Coronary artery (tissue), 2 donors: ENCODE measurements around the gene GABRR1.

Experiments
- DNase-seq: peaks from one replicate; pipeline ENCODE4 v3.0.0-alpha.2; 2017; ENCODE audit warnings: low spot score
- H3K27ac ChIP-seq, 2 donors: fragments of 200-600 bp; sonication (generic); one replicate each; pipeline ENCODE4 v1.5.1; 2016 to 2019
- H3K4me3 ChIP-seq: fragments of 200-600 bp; sonication (generic); 2 replicates; pipeline ENCODE4 v1.5.1; 2016; ENCODE audit warnings: mild to moderate bottlenecking, moderate library complexity
- TF ChIP-seq, protein P1 (sequence below): fragments of 200-600 bp; sonication (generic); IDR thresholded peaks from one replicate; pipeline ENCODE4 v1.5.1; 2019; ENCODE audit warnings: antibody characterized with exemption

GABRR1 gene

DNA sequence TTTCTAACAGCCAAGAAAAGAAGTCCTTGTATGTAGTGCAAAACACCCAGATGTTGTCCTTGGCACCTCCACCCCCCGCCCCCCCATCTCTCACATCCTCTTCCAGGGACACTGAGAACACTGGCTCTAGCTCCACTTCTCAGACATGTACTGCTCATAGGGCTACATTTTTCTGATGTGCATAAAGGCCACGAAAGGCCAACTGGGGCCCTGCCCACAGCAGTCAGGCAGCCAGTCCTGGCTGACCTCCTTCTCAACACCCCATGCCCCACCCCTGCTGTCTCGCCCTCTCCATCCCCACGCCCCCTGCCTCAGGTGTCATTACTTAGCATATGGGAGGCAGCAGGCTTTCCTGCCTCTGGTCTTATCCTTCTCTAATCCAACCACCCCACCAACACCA lies 11.3 kb downstream of the GABRR1 start:
- no peak overlapping the region for H3K4me3 ChIP-seq
- TF ChIP-seq, protein P1, sequence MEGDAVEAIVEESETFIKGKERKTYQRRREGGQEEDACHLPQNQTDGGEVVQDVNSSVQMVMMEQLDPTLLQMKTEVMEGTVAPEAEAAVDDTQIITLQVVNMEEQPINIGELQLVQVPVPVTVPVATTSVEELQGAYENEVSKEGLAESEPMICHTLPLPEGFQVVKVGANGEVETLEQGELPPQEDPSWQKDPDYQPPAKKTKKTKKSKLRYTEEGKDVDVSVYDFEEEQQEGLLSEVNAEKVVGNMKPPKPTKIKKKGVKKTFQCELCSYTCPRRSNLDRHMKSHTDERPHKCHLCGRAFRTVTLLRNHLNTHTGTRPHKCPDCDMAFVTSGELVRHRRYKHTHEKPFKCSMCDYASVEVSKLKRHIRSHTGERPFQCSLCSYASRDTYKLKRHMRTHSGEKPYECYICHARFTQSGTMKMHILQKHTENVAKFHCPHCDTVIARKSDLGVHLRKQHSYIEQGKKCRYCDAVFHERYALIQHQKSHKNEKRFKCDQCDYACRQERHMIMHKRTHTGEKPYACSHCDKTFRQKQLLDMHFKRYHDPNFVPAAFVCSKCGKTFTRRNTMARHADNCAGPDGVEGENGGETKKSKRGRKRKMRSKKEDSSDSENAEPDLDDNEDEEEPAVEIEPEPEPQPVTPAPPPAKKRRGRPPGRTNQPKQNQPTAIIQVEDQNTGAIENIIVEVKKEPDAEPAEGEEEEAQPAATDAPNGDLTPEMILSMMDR: no peak
- no peak overlapping the region for H3K27ac ChIP-seq
- no peak for DNase-seq

DNA sequence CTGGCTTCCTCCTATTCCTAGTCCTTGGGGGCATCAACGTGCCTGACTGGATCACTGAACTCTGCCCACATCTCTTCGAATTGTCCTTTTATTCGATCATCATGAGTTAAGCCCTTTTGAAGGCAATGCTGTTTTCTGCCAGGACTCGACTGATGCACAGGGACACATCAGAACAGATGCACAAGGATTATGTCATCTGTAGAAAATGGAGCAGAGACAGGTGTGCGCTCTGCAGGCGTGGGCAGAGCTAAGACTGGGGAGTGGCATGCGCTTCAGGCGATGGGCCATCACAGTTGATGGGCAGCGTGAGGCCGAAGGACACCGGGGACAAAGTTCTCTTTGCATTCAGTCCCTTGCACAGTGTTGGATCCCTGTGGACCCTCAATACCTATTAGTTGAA lies 13.1 kb downstream of the GABRR1 start:
- TF ChIP-seq, protein P1: no peak
- Histone ChIP-seq H3K27ac (no peak overlapping the region), H3K4me3 (no peak overlapping the region)
- DNase-seq: no peak

DNA sequence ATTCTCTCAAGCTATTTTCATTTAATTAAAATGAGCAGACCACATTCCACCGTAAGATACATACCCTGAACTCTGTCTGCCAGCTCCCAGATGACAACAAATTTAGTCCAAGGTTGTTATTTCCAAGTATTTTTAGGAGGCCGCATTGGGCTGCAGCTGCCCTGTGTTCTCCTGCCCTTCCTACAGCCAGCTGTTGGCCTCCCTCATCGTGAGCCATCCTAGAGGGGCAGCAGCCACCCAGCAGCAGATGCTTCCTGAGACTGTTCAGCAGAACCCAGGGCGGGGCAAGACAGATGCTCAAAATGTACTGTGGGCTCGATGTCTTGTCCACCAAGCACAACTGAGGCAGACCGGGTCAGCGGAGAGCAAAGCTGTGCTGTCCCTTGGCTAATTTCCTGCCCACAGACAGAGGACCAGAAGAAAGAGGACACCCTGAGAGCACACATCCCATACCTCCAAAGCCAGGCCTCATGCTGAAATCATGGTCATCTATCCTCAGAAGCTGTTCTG lies 16.4 kb downstream of the GABRR1 start:
- Histone ChIP-seq H3K4me3 (no peak overlapping the region), H3K27ac (no peak overlapping the region)
- DNase-seq: no peak
- TF ChIP-seq, protein P1: no peak

DNA sequence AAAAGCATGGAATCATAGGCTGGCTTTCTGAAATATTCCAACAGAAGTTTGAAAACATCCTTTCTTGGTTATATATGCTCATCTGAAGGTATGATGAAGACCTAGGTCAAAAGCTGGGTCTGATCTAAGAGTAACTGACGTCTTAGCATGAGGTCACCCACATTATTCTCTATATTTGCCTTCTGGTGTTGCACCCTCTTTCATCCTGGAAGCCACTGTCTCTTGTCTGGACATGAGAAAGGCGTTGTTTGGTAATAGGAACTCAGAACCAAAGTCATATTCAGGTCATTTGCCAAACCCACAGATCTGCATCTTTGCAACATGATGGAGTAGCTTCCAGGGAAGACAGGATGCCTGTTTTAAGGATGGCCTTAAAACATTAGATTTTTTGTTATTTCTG lies 17.6 kb downstream of the GABRR1 start:
- Histone ChIP-seq H3K27ac (no peak overlapping the region), H3K4me3 (no peak overlapping the region)
- no peak for DNase-seq
- TF ChIP-seq, protein P1: no peak

DNA sequence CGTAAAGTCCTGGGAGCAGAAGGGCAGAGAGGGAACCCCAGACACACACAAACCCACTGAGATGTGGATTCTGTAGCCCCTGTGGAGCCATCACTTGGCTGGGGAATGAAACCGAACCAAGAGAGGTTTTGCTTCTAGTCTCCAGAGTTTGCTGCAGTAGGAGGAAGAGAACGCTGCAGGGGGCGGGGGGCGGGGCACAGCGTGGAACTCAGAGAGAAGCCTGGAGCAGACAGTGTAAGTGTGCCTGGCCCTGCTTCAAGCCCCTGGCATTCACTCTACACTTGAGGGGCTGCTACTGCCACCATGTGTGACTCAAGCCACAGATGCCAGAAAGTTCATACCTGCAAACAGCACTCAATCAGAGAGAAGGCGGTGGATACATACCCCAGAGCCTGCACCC lies 18.9 kb downstream of the GABRR1 start:
- Histone ChIP-seq H3K4me3 (no peak overlapping the region), H3K27ac (no peak overlapping the region)
- TF ChIP-seq, protein P1: no peak
- no peak for DNase-seq

DNA sequence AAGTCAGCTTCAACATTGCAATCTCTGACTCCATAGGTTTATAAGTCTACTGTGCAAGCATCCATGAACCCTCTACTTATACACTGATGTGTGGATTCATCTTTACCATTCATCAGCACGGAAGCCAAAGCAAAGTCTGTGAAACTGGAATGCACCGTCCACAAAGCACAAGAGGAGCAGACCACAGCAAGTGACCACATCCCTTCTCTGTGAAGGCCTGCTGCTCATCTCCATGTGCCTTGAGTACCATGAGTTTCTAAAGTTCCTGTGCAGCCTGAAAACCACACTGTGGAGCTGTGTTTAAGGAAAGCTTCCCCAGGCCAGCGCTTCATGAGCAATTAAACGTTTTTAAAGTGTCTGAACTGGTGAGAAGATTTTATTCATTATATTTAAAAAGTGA lies 20.0 kb downstream of the GABRR1 start:
- TF ChIP-seq, protein P1: no peak
- H3K27ac ChIP-seq: no peak overlapping the region
- H3K4me3 ChIP-seq: no peak overlapping the region
- no peak for DNase-seq

DNA sequence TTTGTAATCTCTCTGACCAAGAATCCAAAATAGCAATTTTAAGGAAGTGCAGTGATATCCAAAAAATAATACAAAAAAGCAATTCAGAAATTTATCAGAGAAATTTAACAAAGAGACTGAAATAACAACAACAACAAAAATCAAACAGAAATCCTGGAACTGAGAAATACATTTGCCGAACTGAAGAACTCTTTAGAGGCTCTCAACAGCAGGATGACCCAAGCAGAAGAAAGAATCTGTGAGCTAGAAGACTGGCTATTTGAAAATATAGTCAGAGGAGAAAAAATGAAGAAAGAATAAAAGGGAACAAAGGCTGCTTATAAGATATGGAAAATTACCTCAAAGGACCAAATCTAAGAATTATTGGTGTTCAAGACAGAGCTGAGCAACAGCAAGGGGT lies 22.6 kb downstream of the GABRR1 start:
- H3K27ac ChIP-seq: no peak overlapping the region
- no peak overlapping the region for H3K4me3 ChIP-seq
- TF ChIP-seq, protein P1: no peak
- no peak for DNase-seq
